ENCODE data around the gene PTCD2. TPM values are rescaled to one million over a fixed set of nuclear protein-coding genes. Genes with fewer than 3 reads are reported as not detected.

Gene PTCD2
- total RNA-seq, 2 donors from 2014 or later: 9.5 to 13.4 TPM

GRCh38 chr5:72356361-72356760, 36.2 kb downstream of the PTCD2 start:
- TF ChIP-seq, protein P1, sequence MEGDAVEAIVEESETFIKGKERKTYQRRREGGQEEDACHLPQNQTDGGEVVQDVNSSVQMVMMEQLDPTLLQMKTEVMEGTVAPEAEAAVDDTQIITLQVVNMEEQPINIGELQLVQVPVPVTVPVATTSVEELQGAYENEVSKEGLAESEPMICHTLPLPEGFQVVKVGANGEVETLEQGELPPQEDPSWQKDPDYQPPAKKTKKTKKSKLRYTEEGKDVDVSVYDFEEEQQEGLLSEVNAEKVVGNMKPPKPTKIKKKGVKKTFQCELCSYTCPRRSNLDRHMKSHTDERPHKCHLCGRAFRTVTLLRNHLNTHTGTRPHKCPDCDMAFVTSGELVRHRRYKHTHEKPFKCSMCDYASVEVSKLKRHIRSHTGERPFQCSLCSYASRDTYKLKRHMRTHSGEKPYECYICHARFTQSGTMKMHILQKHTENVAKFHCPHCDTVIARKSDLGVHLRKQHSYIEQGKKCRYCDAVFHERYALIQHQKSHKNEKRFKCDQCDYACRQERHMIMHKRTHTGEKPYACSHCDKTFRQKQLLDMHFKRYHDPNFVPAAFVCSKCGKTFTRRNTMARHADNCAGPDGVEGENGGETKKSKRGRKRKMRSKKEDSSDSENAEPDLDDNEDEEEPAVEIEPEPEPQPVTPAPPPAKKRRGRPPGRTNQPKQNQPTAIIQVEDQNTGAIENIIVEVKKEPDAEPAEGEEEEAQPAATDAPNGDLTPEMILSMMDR (conservative IDR thresholded peaks at IDR 0.05): no peak
- no peaks in the 10 kb centered on the region for H3K4me1 ChIP-seq (ENCODE audit: control insufficient read depth, insufficient read depth, low read length)
- no peaks in the 10 kb centered on the region for H3K27me3 ChIP-seq (ENCODE audit: control insufficient read depth, insufficient read depth, low read length, poor library complexity, severe bottlenecking)
- no peaks in the 10 kb centered on the region for H3K9me3 Mint-ChIP-seq
- no peaks in the 10 kb centered on the region for H3K9me3 ChIP-seq (ENCODE audit: control insufficient read depth, low read length)
- DNase-seq: no peak
- no peak overlapping the region for H3K4me3 Mint-ChIP-seq
- H3K4me1 Mint-ChIP-seq: no peaks in the 10 kb centered on the region
- peaks cover 26% of the 10 kb centered on the region for H3K36me3 Mint-ChIP-seq (ENCODE audit: low read depth)
- peaks cover 13% of the 10 kb centered on the region for H3K36me3 ChIP-seq (ENCODE audit: control insufficient read depth, insufficient read depth, low read length)
- no peak overlapping the region for H3K4me3 ChIP-seq (ENCODE audit: low read length)
- H3K27me3 Mint-ChIP-seq (ENCODE audit: insufficient read depth): no peaks in the 10 kb centered on the region
- no peak overlapping the region for H3K9ac ChIP-seq (ENCODE audit: extremely low read depth, low read length, poor library complexity, severe bottlenecking)
- no peak overlapping the region for H3K27ac ChIP-seq (ENCODE audit: low read depth, low read length)
- no peak overlapping the region for H3K27ac Mint-ChIP-seq
- WGBS, 2 experiments (ENCODE audit: insufficient coverage in 1 of 2, insufficient read length in 1 of 2): 93% methylated on average over 1 of the region's 1 CpG; no CpG with 5 or more reads in 1 of the 2 experiments

DNA sequence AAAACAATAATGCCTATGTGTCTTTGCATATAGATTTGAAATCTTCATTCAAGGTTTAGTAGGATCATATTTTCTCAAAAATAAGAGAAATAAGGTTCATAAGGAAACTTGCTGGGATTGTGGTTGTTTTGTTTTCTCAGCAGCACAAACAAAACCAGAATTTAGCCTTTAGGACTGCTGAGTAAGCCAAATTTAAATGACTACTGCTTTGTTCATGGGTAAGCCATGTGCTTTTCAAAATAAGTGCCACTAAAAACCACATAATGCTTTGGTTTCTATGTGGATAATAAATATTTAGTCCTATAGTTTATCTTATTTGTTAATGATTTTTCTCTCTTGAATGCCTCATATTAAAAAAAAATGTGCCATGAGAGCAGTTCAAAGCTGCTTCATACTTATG, 38.8 kb downstream of the PTCD2 start:
- no peak overlapping the region for H3K4me3 Mint-ChIP-seq
- peaks cover 39% of the 10 kb centered on the region for H3K36me3 Mint-ChIP-seq (ENCODE audit: low read depth)
- TF ChIP-seq, protein P1 (conservative IDR thresholded peaks at IDR 0.05): no peak

DNA sequence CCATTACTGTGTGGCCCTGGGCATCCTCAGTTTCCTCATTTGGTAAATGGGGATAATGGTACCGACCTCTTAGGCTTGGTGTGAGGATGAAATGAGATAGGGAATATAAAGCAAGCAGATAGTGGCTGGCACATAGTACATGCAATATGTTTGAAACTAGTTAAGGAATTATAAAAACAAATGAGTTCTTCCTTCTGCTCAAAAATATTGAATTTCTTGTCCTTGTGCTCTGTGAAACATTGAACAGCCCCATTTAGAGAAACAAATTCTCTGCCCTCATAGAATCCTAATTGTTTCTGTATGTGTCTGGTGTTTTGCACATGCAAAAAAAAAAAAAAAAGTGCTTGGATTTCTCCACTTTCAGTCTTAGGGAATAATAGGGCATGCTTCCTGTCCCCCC, 39.7 kb downstream of the PTCD2 start:
- no peak overlapping the region for H3K4me3 Mint-ChIP-seq
- H3K27ac ChIP-seq (ENCODE audit: low read depth, low read length): no peak overlapping the region

More for the DNA sequence above, 38.8 kb downstream of the PTCD2 start:
- no peaks in the 10 kb centered on the region for H3K27me3 Mint-ChIP-seq (ENCODE audit: insufficient read depth)
- Histone ChIP-seq H3K4me1 (ENCODE audit: control insufficient read depth, insufficient read depth, low read length) (no peaks in the 10 kb centered on the region), H3K27me3 (ENCODE audit: control insufficient read depth, insufficient read depth, low read length, poor library complexity, severe bottlenecking) (no peaks in the 10 kb centered on the region), H3K36me3 (ENCODE audit: control insufficient read depth, insufficient read depth, low read length) (peaks cover 19% of the 10 kb centered on the region), H3K4me3 (ENCODE audit: low read length) (no peak overlapping the region), H3K9ac (ENCODE audit: extremely low read depth, low read length, poor library complexity, severe bottlenecking) (no peak overlapping the region), H3K9me3 (ENCODE audit: control insufficient read depth, low read length) (no peaks in the 10 kb centered on the region), H3K27ac (ENCODE audit: low read depth, low read length) (no peak overlapping the region)
- no peak overlapping the region for H3K27ac Mint-ChIP-seq
- no peak for DNase-seq
- H3K9me3 Mint-ChIP-seq: no peaks in the 10 kb centered on the region
- H3K4me1 Mint-ChIP-seq: no peaks in the 10 kb centered on the region

More for the DNA sequence above, 39.7 kb downstream of the PTCD2 start:
- Histone ChIP-seq H3K4me3 (ENCODE audit: low read length) (no peak overlapping the region), H3K9me3 (ENCODE audit: control insufficient read depth, low read length) (no peaks in the 10 kb centered on the region), H3K36me3 (ENCODE audit: control insufficient read depth, insufficient read depth, low read length) (peaks cover 19% of the 10 kb centered on the region), H3K4me1 (ENCODE audit: control insufficient read depth, insufficient read depth, low read length) (no peaks in the 10 kb centered on the region), H3K9ac (ENCODE audit: extremely low read depth, low read length, poor library complexity, severe bottlenecking) (no peak overlapping the region), H3K27me3 (ENCODE audit: control insufficient read depth, insufficient read depth, low read length, poor library complexity, severe bottlenecking) (no peaks in the 10 kb centered on the region)
- Mint-ChIP-seq H3K27me3 (ENCODE audit: insufficient read depth) (no peaks in the 10 kb centered on the region), H3K36me3 (ENCODE audit: low read depth) (peaks cover 39% of the 10 kb centered on the region), H3K9me3 (no peaks in the 10 kb centered on the region), H3K27ac (no peak overlapping the region), H3K4me1 (no peaks in the 10 kb centered on the region)
- no peak for DNase-seq
- TF ChIP-seq, protein P1 (conservative IDR thresholded peaks at IDR 0.05): no peak
- 100% methylated on average over 1 of the region's 1 CpG for WGBS, 2 experiments (ENCODE audit: insufficient coverage in 1 of 2, insufficient read length in 1 of 2)

Measured in endodermal cell (in vitro differentiated cells).